OCI-LY3 (cell line): ENCODE measurements around the gene ANOS1.
"Not testable (repeated sequence)": the region's sequence is repeated elsewhere in the genome, so short reads cannot be mapped to it uniquely, and the experiment has no call there.

Experiments
- H2AFZ ChIP-seq: fragments of 200-600, 300-600 bp; shearing (Covaris generic); 2 replicates; pipeline ENCODE4 v1.6.0; 2014; ENCODE audit warnings: antibody characterized with exemption, low read depth, low read length
- H3K27ac ChIP-seq: fragments of 200-600, 300-600 bp; sonication (generic); 2 replicates; pipeline ENCODE4 v1.5.1; 2014; ENCODE audit warnings: mild to moderate bottlenecking, low read length, moderate library complexity, mixed read lengths
- H3K27me3 ChIP-seq: fragments of 200-600, 300-600 bp; sonication (generic); 2 replicates; pipeline ENCODE4 v1.6.1; 2014; ENCODE audit warnings: low read depth, low read length, mixed read lengths
- H3K36me3 ChIP-seq: fragments of 200-600, 300-600 bp; sonication (generic); replicated peaks from 2 replicates; pipeline ENCODE3; 2014; ENCODE audit warnings: low read depth, low read length, mixed read lengths
- H3K4me1 ChIP-seq: fragments of 300-600, 200-600 bp; sonication (generic); 2 replicates; pipeline ENCODE4 v1.6.1; 2014; ENCODE audit warnings: low read length, mixed read lengths
- H3K4me2 ChIP-seq: fragments of 200-600, 300-600 bp; sonication (generic); 2 replicates; pipeline ENCODE4 v1.6.1; 2014; ENCODE audit warnings: low read length, mixed read lengths
- H3K4me3 ChIP-seq: fragments of 300-600, 200-600 bp; sonication (generic); 2 replicates; pipeline ENCODE4 v1.5.1; 2014; ENCODE audit warnings: antibody characterized with exemption, mild to moderate bottlenecking, low read length, moderate library complexity
- H3K79me2 ChIP-seq: fragments of 300-600, 200-600 bp; shearing (Covaris generic); 2 replicates; pipeline ENCODE4 v1.6.1; 2014; ENCODE audit warnings: mild to moderate bottlenecking, low read length, mixed read lengths
- H3K9ac ChIP-seq: fragments of 300-600, 200-600 bp; shearing (Covaris generic); 2 replicates; pipeline ENCODE4 v1.6.0; 2014; ENCODE audit warnings: mild to moderate bottlenecking, low read length, moderate library complexity
- H3K9me3 ChIP-seq: fragments of 200-600, 300-600 bp; shearing (Covaris generic); 2 replicates; pipeline ENCODE4 v1.6.1; 2014; ENCODE audit warnings: low read length, mixed read lengths; ENCODE audit not compliant: insufficient read depth
- H4K20me1 ChIP-seq: fragments of 200-600, 300-600 bp; sonication (generic); 2 replicates; pipeline ENCODE4 v1.6.1; 2016; ENCODE audit warnings: low read length, mixed read lengths; ENCODE audit not compliant: insufficient read depth
- EZH2phosphoT487 ChIP-seq: fragments of 200-600 bp; shearing (Covaris generic); IDR thresholded peaks from 2 replicates; pipeline ENCODE4 v1.6.1; 2018; ENCODE audit warnings: antibody characterized with exemption, mixed run types, low read depth
- TF ChIP-seq, protein P1 (sequence below): fragments of 200-600, 300-600 bp; sonication (generic); IDR thresholded peaks from 2 replicates; pipeline ENCODE4 v1.5.1; 2014; ENCODE audit warnings: antibody characterized with exemption, low read length, low read depth

The ANOS1 gene

DNA sequence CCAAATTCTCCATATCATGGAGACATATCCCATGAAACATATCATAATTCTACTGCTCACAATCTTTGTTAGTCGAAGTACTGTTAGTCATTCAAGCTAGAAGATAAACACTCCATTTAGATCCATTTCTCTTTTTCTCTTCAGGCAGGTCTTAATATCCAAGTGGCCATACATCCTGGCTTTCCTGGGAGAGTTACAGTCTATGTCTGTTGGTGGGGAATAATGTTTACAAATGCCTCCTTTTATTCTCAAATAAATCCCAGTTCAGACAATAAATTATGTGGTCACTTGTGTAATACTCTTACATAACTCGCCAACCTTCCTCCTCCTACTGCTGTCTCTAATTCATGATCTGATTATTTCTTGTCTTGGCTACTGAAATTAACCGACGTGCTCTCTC, 185.2 kb downstream of the ANOS1 start:
- Histone ChIP-seq H3K9ac (no peak overlapping the region), H3K4me3 (no peak overlapping the region), H3K79me2 (no peaks in the 10 kb centered on the region), H3K9me3 (no peaks in the 10 kb centered on the region), H3K27me3 (no peaks in the 10 kb centered on the region), H4K20me1 (no peaks in the 10 kb centered on the region), H2AFZ (no peak overlapping the region), H3K4me2 (no peak overlapping the region), H3K36me3 (no peaks in the 10 kb centered on the region), H3K27ac (no peak overlapping the region), H3K4me1 (no peaks in the 10 kb centered on the region)
- TF ChIP-seq EZH2phosphoT487: no peak

DNA sequence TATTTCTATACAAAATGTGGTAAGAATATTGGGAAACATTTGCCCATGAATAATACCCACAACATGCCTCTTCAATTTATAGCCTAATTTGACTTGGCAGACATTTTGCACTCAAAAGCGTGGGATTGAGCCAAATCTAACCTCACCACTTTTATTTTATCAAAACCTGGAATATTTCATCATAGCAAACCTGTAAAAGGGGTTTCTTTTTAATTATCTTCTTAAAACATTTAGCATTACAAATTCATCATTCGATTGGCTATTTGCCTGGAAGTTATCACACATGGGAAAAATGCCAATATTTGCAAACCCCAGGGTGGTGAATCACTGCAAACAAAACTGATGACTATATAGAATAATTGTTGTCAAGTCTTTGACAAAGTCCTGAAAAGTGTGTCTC, 211.1 kb downstream of the ANOS1 start:
- Histone ChIP-seq H2AFZ (no peak overlapping the region), H3K79me2 (no peaks in the 10 kb centered on the region), H3K9ac (no peak overlapping the region), H3K36me3 (no peaks in the 10 kb centered on the region), H3K9me3 (no peaks in the 10 kb centered on the region), H3K4me2 (no peak overlapping the region), H3K27me3 (no peaks in the 10 kb centered on the region), H3K4me1 (no peaks in the 10 kb centered on the region), H4K20me1 (no peaks in the 10 kb centered on the region), H3K4me3 (no peak overlapping the region), H3K27ac (no peak overlapping the region)
- TF ChIP-seq, protein P1, sequence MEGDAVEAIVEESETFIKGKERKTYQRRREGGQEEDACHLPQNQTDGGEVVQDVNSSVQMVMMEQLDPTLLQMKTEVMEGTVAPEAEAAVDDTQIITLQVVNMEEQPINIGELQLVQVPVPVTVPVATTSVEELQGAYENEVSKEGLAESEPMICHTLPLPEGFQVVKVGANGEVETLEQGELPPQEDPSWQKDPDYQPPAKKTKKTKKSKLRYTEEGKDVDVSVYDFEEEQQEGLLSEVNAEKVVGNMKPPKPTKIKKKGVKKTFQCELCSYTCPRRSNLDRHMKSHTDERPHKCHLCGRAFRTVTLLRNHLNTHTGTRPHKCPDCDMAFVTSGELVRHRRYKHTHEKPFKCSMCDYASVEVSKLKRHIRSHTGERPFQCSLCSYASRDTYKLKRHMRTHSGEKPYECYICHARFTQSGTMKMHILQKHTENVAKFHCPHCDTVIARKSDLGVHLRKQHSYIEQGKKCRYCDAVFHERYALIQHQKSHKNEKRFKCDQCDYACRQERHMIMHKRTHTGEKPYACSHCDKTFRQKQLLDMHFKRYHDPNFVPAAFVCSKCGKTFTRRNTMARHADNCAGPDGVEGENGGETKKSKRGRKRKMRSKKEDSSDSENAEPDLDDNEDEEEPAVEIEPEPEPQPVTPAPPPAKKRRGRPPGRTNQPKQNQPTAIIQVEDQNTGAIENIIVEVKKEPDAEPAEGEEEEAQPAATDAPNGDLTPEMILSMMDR: no peak
- TF ChIP-seq EZH2phosphoT487: no peak

DNA sequence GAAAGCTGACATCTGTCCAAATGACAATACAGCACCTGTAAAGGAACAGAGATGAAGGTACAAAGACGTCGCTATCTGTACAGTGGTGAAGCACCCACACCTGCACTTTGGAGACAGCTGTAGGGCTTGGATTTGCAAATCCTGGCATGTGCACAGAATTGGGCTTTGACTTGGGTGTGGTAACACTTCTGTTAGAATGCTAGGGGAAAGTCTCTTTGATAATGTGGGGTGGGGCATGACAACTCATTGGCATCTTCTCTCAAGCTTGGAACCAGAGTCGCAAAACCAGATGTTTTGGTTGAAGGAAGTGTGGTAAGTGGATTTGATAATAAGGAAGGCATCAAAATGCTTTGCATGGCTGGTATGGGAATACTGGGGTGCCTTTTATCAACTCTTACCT, 211.8 kb downstream of the ANOS1 start:
- Histone ChIP-seq H3K27ac (no peak overlapping the region), H3K4me1 (no peaks in the 10 kb centered on the region), H3K9ac (no peak overlapping the region), H2AFZ (no peak overlapping the region), H3K4me3 (no peak overlapping the region), H3K36me3 (no peaks in the 10 kb centered on the region), H3K79me2 (no peaks in the 10 kb centered on the region), H4K20me1 (no peaks in the 10 kb centered on the region), H3K9me3 (no peaks in the 10 kb centered on the region), H3K4me2 (no peak overlapping the region), H3K27me3 (no peaks in the 10 kb centered on the region)
- TF ChIP-seq, protein P1: no peak
- TF ChIP-seq EZH2phosphoT487: no peak

DNA sequence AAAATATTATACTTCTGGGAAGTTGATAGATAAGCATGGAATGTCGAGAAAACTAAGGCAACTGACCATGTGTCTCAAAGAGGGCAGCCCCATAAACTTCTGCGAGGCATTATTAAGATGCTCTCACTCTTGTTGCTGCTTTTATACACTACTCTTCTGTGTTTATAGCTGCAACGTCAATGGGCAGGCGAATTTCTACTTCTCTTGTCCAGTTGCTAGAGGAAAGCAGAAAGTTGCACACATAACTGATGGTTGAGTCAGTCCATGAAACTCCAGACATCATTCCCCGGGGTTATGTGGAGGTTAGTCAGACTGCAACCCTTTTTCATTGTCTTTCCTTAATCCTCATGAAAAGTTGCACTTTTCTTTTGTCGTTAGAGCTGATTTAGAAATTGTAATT, 227.5 kb downstream of the ANOS1 start:
- Histone ChIP-seq H3K4me1 (no peaks in the 10 kb centered on the region), H3K27me3 (no peaks in the 10 kb centered on the region), H3K36me3 (no peaks in the 10 kb centered on the region), H2AFZ (no peak overlapping the region), H3K4me3 (no peak overlapping the region), H3K9me3 (no peaks in the 10 kb centered on the region), H4K20me1 (no peaks in the 10 kb centered on the region), H3K4me2 (no peak overlapping the region), H3K9ac (no peak overlapping the region), H3K79me2 (no peaks in the 10 kb centered on the region), H3K27ac (no peak overlapping the region)
- TF ChIP-seq, protein P1: no peak
- TF ChIP-seq EZH2phosphoT487: no peak

DNA sequence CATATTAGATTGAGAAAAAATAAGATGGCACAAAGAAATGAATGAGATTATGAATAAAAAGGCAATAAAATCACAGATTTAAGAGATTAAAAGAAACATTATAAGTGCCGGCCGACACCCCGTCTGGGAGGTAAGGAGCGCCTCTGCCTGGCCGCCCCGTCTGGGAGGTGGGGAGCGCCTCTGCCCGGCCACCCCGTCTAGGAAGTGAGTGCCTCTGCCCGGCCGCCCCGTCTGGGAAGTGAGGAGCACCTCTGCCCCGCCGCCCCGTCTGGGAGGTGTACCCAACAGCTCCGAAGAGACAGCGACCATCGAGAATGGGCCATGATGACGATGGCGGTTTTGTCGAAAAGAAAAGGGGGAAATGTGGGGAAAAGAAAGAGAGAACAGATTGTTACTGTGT, 229.8 kb downstream of the ANOS1 start:
- not testable (repeated sequence) for H4K20me1 ChIP-seq, H3K4me2 ChIP-seq, H3K36me3 ChIP-seq, H3K9me3 ChIP-seq, H3K79me2 ChIP-seq, H3K9ac ChIP-seq, H3K27ac ChIP-seq, H3K4me3 ChIP-seq, H3K27me3 ChIP-seq, H3K4me1 ChIP-seq, H2AFZ ChIP-seq
